NAMALWA (cell line): ENCODE measurements around the gene CYBC1.
"Not testable (repeated sequence)": the region's sequence is repeated elsewhere in the genome, so short reads cannot be mapped to it uniquely, and the experiment has no call there.

Experiments used
- DNase-seq: peaks from one replicate; pipeline ENCODE4 v3.0.0-alpha.2; 2015; ENCODE audit warnings: low spot score

The CYBC1 gene

GRCh38 chr17:82477934-82478333, 27.4 kb upstream of the CYBC1 start:
- DNase-seq, result no peak

- DNase-seq, result no peak
Observed at GRCh38 chr17:82475458-82475857, 24.9 kb upstream of the CYBC1 start.

GRCh38 chr17:82474223-82475010, 23.9 kb upstream of the CYBC1 start:
- DNase-seq, result no peak

GRCh38 chr17:82470065-82470464, 19.5 kb upstream of the CYBC1 start:
- no peak for DNase-seq

GRCh38 chr17:82468692-82469091, 18.1 kb upstream of the CYBC1 start:
- no peak for DNase-seq

GRCh38 chr17:82465023-82465603, 14.6 kb upstream of the CYBC1 start:
- no peak for DNase-seq

- no peak for DNase-seq
Observed at GRCh38 chr17:82464567-82464929, 14.0 kb upstream of the CYBC1 start.

GRCh38 chr17:82463925-82464566, 13.5 kb upstream of the CYBC1 start:
- no peak for DNase-seq

GRCh38 chr17:82463391-82463790, 12.8 kb upstream of the CYBC1 start:
- no peak for DNase-seq

GRCh38 chr17:82461827-82462524, 11.4 kb upstream of the CYBC1 start:
- DNase-seq, result no peak

- not testable (repeated sequence) for DNase-seq
Observed at GRCh38 chr17:82459936-82460335, 9.4 kb upstream of the CYBC1 start.

- DNase-seq, result peak; percentile 27
Observed at GRCh38 chr17:82458885-82459424, 8.4 kb upstream of the CYBC1 start.

- DNase-seq, result peak; percentile 98
Observed at GRCh38 chr17:82458179-82458884, 7.8 kb upstream of the CYBC1 start, which contains the start of gene NARF. Gene NARF, plus strand, starts transcription at chr17:82458741. Its CDS starts 63 bp downstream, at chr17:82458804.

GRCh38 chr17:82457929-82458178, 7.3 kb upstream of the CYBC1 start:
- DNase-seq, result no peak

- no peak for DNase-seq
Observed at GRCh38 chr17:82457073-82457928, 6.7 kb upstream of the CYBC1 start.

GRCh38 chr17:82453706-82454105, 3.2 kb upstream of the CYBC1 start:
- DNase-seq, result not testable (repeated sequence)

GRCh38 chr17:82453151-82453550, 2.6 kb upstream of the CYBC1 start:
- not testable (repeated sequence) for DNase-seq

- no peak for DNase-seq
Observed at GRCh38 chr17:82452162-82452561, 1.6 kb upstream of the CYBC1 start.

- no peak for DNase-seq
Observed at GRCh38 chr17:82449883-82450356, 632 bp downstream of the CYBC1 start.

- DNase-seq, result peak; percentile 98
Observed at GRCh38 chr17:82449131-82449882, 1.2 kb downstream of the CYBC1 start.
